ENCODE results near the gene NLRC5.
A peak's percentile ranks its signal among the peaks of the same experiment; 100 is the strongest.

NLRC5 gene

GRCh38 chr16:56988948-56989945, at the start of gene NLRC5:
Gene NLRC5 (plus strand): TSS chr16:56989557. CDS start chr16:57020713, 31,156 bp downstream.
- TF ChIP-seq CTCF (conservative IDR thresholded peaks at IDR 0.05): no peak
- H3K27ac ChIP-seq: peak within 1 kb of the TSS; percentile 28; the same call in 1 of the 2 replicates

GRCh38 chr16:56939801-56940200, 49.6 kb upstream of the NLRC5 start:
- no peak for TF ChIP-seq CTCF (conservative IDR thresholded peaks at IDR 0.05)
- no peak overlapping the region for H3K27ac ChIP-seq

GRCh38 chr16:56941092-56941491, 48.3 kb upstream of the NLRC5 start:
- no peak overlapping the region for H3K27ac ChIP-seq
- no peak for TF ChIP-seq CTCF (conservative IDR thresholded peaks at IDR 0.05)

- H3K27ac ChIP-seq: no peak overlapping the region
- no peak for TF ChIP-seq CTCF (conservative IDR thresholded peaks at IDR 0.05)
Measured at GRCh38 chr16:56941856-56942331, 47.5 kb upstream of the NLRC5 start.

- TF ChIP-seq CTCF (conservative IDR thresholded peaks at IDR 0.05): no peak
- no peak overlapping the region for H3K27ac ChIP-seq
Measured at GRCh38 chr16:56943761-56944375, 45.5 kb upstream of the NLRC5 start.

- no peak for TF ChIP-seq CTCF (conservative IDR thresholded peaks at IDR 0.05)
- no peak overlapping the region for H3K27ac ChIP-seq
Measured at GRCh38 chr16:56944954-56945839, 44.2 kb upstream of the NLRC5 start.
